ENCODE results near the gene GPR39. TPM values are rescaled to one million over a fixed set of nuclear protein-coding genes. Genes with fewer than 3 reads are reported as not detected.

Gene GPR39
- polyA plus RNA-seq, 4 donors: 0.22 to 4.9 (median 3.9) TPM

DNA sequence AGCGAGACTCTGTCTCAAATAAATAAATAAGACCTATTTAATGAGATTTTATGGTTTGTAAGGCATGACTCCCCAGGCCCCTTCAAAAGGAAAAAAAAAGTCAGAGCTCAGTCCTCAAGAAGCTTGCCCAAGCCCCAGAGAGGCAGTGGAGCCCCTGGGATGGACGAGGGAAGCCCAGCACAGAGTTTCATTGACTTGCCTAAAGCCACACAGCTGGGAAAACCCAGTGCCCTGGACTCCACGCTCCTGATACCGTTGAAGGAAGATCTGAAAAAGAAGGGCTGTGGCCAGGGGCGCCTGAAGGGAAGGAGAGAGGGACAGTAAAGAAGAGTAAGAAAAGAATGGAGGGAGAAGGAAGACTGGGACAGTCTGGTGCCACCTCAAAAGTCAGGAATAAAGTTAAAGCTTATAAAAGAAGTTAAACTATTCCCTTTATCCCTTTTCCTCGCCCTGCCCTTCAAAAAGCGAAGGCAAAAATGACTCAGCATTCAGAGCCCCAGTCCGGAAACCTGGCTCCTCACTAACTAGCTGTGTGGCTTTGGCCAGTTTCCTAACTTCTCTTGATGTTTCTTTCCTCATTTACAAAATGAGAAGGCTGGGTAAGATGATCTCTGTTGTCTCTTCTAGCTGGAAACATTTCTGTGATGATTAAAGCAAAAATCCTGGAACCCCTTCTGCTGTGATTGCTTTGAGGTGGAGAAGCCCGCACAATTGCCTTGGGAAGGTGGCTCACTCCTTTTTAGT lies 206.7 kb downstream of the GPR39 start:
- DNase-seq (ENCODE audit: low read depth in 4 of 4, low spot score in 3 of 4): no peak

GRCh38 chr2:132627536-132627935 lies 210.9 kb downstream of the GPR39 start:
- no peak for DNase-seq (ENCODE audit: low read depth in 4 of 4, low spot score in 3 of 4)

- peak in 1 of 4 donors; percentile 16 for DNase-seq (ENCODE audit: low read depth in 4 of 4, low spot score in 3 of 4)
Observed at GRCh38 chr2:132632000-132632649, 215.5 kb downstream of the GPR39 start.

DNA sequence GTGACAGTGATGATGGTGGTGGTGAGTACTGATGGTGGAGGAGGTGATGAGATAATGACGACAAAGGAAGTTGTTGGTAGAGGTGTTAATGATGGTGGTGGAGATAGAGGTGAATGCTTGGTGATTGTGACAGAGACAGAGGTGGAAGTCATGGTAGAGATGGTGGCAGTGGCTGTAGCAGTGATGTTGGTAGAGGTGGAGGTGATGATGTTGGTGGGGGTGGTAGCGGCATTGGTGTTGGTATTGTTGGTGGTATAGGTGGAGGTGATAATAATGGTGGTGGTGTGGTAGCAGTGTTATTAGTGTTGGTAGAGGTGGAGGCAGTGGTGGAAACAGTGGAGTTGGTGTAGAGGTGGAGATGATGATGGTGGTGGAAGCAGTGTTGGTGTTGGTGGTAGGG lies 217.0 kb downstream of the GPR39 start:
- DNase-seq (ENCODE audit: low read depth in 4 of 4, low spot score in 3 of 4): no peak

DNA sequence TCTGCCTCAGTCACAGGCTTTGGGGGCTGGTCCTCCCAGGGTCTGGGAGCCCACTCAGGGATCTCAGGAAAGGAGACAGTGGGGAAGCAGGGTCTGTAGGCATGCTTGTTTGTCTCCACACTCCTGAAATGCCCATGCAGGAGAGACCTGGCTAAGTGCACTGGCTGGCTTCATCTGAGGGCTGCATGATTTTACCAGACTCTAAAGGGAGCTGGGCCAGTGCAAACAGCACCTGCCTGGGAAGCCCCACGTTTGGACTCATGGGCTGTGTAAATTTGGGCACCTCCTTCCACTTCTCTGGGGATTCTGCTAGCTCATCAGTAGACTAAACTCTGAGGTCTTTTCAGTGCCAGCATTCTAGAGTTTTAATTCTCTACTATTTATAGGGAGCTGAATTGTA lies 219.7 kb downstream of the GPR39 start:
- no peak for DNase-seq (ENCODE audit: low read depth in 4 of 4, low spot score in 3 of 4)

DNA sequence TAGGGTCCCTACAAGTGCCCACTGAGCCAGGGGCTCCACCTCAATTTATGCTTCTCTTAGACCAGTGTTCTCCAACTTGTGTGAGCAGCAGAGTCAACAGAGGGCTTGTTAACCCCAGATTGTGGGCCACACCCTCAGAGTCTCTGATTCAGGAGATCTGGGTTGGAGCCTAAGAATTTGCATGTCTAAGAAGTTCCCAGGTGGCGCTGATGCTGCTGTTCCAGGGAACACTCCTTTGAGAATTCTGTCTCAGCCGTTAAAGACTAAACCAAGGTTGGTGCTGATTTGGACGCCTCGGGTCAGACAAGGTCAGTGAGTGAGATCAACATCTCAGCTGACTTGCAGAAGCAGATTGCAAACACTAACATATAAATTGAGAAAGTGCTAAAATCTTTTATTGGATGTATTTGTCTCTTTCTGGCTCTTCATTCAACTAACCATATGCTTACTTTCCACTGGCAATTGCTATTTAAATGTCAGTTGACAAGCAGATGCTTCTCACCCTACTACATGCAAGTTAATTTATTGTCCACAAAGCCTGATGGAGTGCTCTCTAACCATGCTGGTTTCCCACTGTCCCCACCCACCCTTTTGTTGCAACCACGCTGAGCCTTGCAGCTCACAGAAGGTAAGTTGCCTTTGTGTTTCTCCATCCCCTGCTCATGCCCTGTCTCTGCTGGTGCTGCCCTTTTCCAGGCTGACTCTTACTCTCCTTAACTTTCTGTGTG lies 221.9 kb downstream of the GPR39 start:
- no peak for DNase-seq (ENCODE audit: low read depth in 4 of 4, low spot score in 3 of 4)

DNA sequence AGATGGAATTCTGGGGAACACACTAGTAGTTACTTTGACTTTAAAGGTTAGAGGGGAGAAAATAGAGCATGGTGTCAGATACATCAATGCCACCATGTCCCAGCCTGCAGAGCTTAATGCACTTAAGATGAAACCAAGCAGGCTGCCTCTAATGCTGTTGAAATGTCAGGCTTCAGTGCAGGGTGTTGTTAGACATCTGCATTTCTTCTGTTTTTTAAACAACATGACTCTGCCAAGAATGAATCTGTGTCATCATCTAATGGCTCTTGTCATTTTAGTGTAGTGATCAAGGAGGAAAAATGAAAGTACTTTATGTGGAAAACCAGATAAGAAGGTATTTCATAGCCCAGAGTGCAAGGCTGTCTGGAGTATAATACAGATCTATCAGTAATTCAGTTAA lies 223.5 kb downstream of the GPR39 start:
- no peak for DNase-seq (ENCODE audit: low read depth in 4 of 4, low spot score in 3 of 4)

- no peak for DNase-seq (ENCODE audit: low read depth in 4 of 4, low spot score in 3 of 4)
Observed at GRCh38 chr2:132641819-132642218, 225.2 kb downstream of the GPR39 start.

GRCh38 chr2:132642415-132642814 lies 225.8 kb downstream of the GPR39 start:
- DNase-seq (ENCODE audit: low read depth in 4 of 4, low spot score in 3 of 4): no peak

GRCh38 chr2:132645176-132645575 lies 228.6 kb downstream of the GPR39 start:
- no peak for DNase-seq (ENCODE audit: low read depth in 4 of 4, low spot score in 3 of 4)

GRCh38 chr2:132645722-132646539 lies 229.3 kb downstream of the GPR39 start:
- no peak for DNase-seq (ENCODE audit: low read depth in 4 of 4, low spot score in 3 of 4)

DNA sequence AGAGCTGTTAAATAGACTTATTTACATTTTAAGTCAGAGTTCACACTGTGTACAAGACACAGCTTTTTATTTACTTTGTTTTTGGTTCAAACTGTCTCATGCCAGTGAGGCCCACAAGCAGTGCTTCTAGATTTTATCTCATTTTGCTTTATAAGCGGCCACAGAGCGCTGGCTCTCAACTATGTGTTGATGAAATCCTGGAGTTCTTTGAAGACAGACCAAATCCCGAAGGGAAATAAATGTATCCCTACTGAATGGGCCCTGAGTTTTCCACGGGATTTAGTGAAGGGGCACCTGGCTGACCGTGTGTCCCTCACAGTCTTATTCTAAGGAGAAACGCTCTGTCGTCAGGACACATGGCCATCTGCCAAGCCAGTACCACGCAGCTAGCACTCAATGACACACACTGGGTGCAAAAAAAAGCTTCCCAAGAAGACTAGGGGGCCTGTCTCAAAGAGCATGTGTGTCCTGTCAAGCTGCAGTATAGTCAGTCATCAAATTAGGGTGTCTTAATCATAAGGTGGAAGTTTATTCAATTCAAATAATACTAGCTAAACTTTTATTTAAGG lies 230.0 kb downstream of the GPR39 start:
- DNase-seq (ENCODE audit: low read depth in 4 of 4, low spot score in 3 of 4): no peak

DNA sequence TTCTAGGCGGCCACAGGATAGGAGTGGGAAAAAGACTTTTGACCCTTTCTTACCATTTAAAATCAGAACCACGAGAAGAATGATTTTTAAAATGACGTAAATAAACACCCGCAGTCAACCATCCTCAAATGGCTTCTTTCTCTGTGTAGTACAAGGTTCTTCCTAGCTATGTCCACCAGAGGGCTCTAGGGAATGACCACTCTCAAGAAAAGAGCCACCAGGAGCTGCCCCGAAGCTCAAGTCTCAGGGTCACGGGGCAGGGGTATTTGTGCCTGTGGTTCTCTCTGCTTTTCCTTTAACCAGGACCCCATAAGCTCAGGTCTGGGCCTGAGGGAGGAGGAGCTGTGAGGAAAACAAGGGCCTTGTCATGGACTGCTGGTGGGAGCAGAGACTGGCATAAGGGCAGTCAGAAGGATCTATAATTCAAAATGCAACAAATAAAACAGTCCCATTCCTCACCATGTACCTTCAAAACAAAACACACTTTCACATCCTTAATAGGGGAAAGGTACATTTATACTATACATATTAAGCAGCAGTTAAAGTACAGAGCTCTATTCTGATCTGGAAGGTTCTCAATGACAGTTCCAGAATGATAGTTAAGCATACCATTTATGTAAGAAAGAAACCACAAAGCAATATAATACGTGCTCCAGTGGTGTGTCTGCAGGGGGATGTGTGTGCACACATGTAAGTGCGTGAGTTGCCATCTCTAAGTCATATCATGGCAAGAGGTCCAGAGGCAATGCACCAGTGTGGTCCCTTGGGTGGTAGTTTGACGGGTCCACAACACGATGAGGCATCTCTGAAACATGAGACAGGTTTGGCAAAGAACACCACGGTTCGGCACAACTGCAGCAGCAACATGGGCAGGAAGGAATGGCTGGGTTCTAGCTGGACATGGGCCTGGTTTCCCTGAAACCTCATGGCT lies 234.8 kb downstream of the GPR39 start:
- no peak for DNase-seq (ENCODE audit: low read depth in 4 of 4, low spot score in 3 of 4)

GRCh38 chr2:132652474-132652873 lies 235.9 kb downstream of the GPR39 start:
- no peak for DNase-seq (ENCODE audit: low read depth in 4 of 4, low spot score in 3 of 4)

GRCh38 chr2:132654335-132654734 lies 237.7 kb downstream of the GPR39 start:
- DNase-seq (ENCODE audit: low read depth in 4 of 4, low spot score in 3 of 4): no peak

GRCh38 chr2:132654968-132655367 lies 238.4 kb downstream of the GPR39 start:
- DNase-seq (ENCODE audit: low read depth in 4 of 4, low spot score in 3 of 4): no peak

DNA sequence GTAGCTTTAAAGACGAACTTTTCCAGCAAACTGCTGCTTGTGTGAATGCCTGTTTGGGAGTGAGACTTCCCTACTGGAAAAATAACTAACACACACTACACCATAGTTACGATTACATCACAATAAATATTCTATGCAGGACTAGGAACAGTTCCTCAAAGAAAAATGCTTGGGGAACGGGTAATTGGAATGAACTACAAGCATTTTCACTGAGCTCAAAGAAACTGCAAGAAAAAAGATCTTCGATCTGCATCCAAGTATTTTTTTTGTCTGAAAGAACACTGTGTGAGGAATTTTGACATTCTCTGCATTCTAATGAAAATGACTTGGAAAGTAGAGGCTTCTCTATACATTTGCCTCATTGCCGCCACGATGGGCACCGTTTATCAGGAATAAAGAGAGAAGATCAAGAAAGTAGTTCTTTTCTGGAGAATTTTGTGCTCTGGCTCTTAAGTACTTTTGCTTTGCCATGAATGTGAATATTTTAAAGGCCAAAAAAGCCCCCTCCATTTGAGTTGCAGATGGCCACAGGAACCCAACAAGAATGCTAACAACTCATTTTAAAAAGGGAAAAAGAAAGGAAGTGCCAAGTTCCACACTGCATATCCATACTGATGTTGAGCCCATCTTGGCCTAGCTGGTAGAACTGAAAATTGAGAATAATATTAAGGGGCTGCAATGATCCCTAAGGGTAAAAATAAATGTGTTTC lies 239.8 kb downstream of the GPR39 start:
- DNase-seq (ENCODE audit: low read depth in 4 of 4, low spot score in 3 of 4): no peak

GRCh38 chr2:132659331-132659730 lies 242.7 kb downstream of the GPR39 start:
- no peak for DNase-seq (ENCODE audit: low read depth in 4 of 4, low spot score in 3 of 4)

GRCh38 chr2:132662732-132663131 lies 246.1 kb downstream of the GPR39 start:
- DNase-seq (ENCODE audit: low read depth in 4 of 4, low spot score in 3 of 4): no peak
